Epithelial cell of esophagus (primary cell): ENCODE measurements around the gene IL10RA.

Experiments
- DNase-seq: peaks from one replicate; pipeline ENCODE4 v3.0.0; 2010; ENCODE audit warnings: low read depth
- H3K4me3 ChIP-seq: 2 replicates; pipeline ENCODE4 v1.5.1; 2011; ENCODE audit warnings: mild to moderate bottlenecking, low read length, control low read depth
- TF ChIP-seq, protein P1 (sequence below): IDR thresholded peaks from 2 replicates; pipeline ENCODE4 v1.5.1; 2011; ENCODE audit warnings: low read depth, mild to moderate bottlenecking, low read length, control low read depth, inconsistent platforms; ENCODE audit not compliant: insufficient read depth; ENCODE audit errors: missing control alignments

IL10RA gene

DNA sequence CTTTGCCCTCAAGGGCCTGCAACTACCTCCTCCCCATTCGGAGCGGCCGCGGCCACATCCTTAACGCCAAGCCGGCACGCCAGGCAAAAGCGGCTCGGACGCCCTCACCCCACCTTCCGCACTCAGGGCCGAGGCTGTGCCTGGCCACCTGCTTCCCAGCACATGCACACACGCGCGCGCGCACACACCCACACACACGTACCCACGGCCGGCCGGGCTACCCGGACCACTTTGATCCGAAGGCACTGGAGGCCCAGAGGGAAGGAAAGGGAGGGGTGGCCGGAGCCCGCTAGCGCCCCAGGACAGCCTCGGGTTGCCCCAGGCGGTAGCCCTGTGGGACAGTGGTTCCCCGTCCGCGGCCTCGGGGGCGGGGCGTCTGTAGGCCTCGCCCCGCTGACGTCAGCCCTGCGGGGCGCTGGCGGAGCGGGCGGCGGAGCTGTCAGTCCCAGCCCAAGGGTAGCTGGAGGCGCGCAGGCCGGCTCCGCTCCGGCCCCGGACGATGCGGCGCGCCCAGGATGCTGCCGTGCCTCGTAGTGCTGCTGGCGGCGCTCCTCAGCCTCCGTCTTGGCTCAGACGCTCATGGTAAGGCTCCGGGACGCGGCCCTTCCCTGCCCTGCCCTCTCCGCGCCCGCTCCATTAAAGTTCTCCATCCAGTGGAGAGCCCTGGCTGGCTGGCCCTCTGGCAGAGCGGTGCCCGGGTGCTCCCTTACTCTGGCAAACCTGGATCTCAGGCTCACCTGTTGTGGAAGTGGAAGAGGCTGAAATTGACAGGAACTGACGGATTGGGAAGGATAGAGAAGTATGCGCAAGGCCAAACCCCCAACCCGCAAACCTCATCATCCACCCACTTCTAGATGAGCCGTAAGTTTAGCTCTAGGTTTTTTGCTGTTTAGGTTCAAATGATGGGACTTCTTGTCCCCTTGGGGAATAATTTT is at the start of gene IL10RA:
IL10RA (plus strand) TSS at position 442 of the 935 bp plus-strand sequence; CDS start at position 516, 74 bp downstream.
- DNase-seq = peak; percentile 63
- H3K4me3 ChIP-seq = peak within 1 kb of the TSS; percentile 32
- TF ChIP-seq, protein P1, sequence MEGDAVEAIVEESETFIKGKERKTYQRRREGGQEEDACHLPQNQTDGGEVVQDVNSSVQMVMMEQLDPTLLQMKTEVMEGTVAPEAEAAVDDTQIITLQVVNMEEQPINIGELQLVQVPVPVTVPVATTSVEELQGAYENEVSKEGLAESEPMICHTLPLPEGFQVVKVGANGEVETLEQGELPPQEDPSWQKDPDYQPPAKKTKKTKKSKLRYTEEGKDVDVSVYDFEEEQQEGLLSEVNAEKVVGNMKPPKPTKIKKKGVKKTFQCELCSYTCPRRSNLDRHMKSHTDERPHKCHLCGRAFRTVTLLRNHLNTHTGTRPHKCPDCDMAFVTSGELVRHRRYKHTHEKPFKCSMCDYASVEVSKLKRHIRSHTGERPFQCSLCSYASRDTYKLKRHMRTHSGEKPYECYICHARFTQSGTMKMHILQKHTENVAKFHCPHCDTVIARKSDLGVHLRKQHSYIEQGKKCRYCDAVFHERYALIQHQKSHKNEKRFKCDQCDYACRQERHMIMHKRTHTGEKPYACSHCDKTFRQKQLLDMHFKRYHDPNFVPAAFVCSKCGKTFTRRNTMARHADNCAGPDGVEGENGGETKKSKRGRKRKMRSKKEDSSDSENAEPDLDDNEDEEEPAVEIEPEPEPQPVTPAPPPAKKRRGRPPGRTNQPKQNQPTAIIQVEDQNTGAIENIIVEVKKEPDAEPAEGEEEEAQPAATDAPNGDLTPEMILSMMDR = no peak

DNA sequence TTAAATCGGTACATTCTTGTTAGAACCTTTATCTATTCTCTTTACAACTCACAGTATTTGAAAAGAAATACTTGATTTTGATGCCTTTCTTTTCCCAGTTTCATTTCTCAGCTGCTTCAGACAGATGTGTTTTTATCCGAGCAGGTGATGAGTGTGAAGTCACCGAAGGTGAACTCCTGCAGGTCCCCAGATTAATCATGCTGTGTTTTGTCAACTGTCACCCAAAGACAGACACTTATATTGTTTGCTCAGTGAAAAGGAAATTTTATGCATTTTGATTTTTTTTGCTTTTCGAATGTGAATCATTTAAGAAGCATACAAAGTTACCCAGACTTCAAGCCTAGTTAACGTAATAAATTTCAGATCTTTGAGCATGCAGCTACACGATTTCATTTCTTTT is 49.2 kb upstream of the IL10RA start:
- TF ChIP-seq, protein P1 = no peak
- DNase-seq = no peak
- no peak overlapping the region for H3K4me3 ChIP-seq

DNA sequence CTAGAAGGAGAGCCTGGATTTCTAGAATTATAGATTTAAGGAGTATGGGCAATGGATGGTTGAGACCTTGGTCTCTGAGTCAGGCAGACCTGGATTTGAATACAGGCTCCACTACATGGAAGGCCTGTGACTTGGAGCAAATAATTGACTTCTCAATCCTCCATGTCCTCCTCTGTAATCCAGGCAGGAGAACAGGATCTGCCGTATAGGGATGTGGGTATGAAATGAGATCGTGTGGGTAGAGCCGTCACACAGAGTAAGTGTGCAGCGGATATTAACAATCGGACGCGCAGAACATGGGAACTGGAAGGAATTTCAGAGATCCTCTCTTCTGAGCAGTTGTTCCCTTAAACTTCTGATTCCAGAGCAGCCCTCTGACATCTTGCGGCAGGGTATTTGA is 45.5 kb upstream of the IL10RA start:
- TF ChIP-seq, protein P1 = no peak
- DNase-seq = no peak
- H3K4me3 ChIP-seq = no peak overlapping the region

DNA sequence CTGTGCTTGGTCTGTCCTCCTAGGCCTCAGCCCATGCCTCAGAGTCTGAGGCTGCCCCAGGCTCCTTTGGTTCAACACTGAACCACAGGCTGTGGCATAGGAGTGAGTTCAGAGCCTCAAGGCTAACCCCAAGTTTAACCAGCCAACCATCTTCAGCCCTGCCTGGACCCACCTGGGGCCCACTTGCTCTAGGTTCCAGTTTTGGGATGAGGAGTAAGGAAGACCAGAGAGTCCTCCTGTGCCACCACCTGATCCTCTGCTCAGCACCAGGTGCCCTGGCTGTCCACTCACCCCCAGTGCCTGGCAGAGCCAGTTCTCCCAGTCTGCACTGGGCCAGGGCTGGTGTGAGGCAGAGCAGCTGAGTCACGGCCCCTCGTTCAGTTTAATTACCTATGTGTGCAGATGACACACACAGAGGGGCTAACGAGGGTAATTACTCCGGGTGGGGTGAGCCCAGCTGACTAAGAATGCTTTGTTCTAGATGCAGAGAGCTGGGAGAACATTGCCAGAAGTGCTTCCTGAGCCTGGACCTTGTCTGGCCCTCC is 45.0 kb upstream of the IL10RA start:
- H3K4me3 ChIP-seq = no peak overlapping the region
- DNase-seq = peak; percentile 91
- TF ChIP-seq, protein P1 = no peak

DNA sequence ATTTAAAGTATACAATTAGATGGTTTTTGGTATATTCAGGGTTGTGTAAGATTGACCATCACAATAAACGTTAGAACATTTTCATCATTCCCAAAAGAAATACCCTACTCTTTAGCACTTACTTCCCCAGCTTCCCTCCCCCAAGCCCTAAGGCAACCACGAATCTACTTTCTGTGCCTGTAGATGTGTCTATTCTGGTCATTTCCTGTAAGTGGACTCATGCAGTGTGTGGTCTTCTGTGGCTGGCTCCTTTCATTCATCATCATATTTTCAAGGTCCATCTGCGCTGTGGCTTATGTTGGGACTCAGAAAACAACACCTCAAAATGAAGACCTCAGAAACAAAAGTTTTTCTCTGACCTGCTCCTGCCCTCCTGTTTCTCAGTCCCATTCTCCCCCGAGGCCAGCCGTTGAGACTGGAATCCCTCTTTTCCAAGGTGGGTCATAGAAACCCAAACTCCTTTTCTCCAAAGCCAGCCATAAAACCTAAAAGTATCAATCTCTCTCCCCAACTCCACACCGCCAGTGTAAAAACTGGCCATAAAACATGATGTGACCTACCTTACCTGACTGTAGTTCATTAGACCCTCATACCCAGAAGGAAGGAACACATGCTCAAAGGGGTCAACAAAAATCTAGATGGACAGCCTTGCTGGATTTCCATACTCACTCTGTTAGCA is 44.1 kb upstream of the IL10RA start:
- TF ChIP-seq, protein P1 = no peak
- no peak overlapping the region for H3K4me3 ChIP-seq
- no peak for DNase-seq

DNA sequence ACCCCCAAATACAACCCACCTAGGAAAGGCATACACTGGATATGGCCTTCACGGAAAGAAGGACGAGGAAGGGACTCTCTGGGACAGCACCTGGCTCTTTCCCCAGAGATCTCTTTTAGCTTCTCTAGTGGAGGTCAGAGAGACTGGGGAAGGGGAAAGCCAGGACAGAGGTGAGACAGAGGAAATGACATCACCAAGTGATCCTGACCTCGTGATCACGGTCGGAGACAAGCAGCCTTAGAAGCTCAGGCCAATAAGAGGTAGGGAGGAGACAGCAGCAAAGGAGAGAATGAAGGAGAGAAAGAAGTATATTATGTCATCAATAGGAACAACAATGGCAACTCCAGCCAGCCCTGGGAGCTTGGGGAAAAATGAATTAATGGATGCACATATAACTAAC is 41.6 kb upstream of the IL10RA start:
- no peak for DNase-seq
- H3K4me3 ChIP-seq = no peak overlapping the region
- TF ChIP-seq, protein P1 = no peak
